Measurements from ENCODE around the gene PPP1CA.

The PPP1CA gene

GRCh38 chr11:67351275-67352005 lies 50.2 kb downstream of the PPP1CA start:
- peak; percentile 81 to 92 for DNase-seq
- TF ChIP-seq POLR2A (IDR thresholded peaks at IDR 0.05; ENCODE audit: low read length) (no peak), GATA1 (IDR thresholded peaks at IDR 0.05; ENCODE audit: low read depth, low read length) (no peak)

DNA sequence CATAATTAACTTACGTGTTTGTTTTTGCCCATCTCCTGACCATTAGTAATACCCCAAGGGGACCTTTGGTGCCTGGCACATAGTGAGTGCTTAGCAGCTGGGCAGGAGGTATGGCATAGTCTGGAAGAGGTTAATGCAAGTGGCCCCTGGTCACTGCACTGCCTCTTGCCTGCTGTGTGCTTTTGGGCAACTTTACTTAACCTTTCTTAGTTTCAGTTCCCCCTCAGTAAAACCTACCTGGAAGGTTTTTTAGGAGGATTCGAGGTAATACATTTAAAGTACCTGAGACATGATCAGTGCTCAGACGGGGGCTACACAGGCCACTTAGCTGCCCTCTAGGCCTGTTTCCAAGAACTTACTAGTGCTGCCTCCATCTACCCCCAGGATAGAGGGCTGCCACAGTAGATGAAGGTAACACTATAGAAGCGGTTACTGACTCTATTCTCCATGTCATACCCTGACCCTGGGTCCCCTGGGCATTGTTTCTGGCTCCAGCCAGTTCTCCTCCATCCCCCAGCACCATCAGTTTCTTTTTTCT lies 51.7 kb downstream of the PPP1CA start:
- no peak for TF ChIP-seq GATA1 (IDR thresholded peaks at IDR 0.05; ENCODE audit: low read depth, low read length)
- DNase-seq: no peak

DNA sequence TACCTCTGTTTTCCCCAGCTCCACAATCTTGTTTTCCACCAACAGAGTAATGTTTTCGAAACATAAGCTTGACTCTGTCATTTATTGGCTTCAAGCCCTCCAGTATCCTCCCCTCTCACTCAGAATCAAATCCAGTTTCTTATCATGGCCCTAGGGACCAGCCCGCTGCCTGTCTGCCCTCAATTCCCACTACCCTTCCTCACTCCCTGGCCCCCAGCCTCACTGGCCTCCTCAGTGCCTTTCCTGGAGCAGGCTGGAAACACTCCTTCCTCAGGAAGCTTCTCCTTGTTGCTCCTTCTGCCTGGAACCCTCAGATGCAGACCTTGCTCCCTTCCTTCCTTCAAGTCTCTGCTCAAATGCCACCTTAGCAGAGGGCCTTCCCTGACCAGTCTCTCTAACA lies 52.2 kb downstream of the PPP1CA start:
- no peak for TF ChIP-seq POLR2A (IDR thresholded peaks at IDR 0.05; ENCODE audit: low read length)
- TF ChIP-seq GATA1 (IDR thresholded peaks at IDR 0.05; ENCODE audit: low read depth, low read length): no peak
- no peak for DNase-seq

DNA sequence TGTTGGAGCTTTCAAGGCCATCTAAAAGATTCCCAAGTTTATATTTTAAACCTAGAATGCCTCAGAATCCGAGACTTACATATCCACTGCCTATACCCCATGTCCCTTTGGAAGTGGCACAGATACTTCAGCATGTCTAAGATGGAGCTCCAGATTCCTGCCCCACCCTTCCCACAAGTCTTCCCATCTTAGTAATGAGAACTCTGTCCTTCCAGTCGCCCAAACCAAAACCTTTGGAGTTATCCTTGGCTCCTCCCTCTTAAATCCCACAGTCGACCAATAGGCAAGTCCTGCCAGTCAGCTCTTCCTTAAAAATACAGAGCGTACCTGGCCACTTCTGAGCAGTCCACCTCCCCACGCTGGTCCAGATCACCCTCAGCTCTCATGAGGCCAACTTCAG lies 52.6 kb downstream of the PPP1CA start:
- DNase-seq: no peak
- TF ChIP-seq GATA1 (IDR thresholded peaks at IDR 0.05; ENCODE audit: low read depth, low read length) (no peak), POLR2A (IDR thresholded peaks at IDR 0.05; ENCODE audit: low read length) (no peak)

Measured in erythroblast (primary cell).